Fibroblast of gingiva (primary cell): ENCODE measurements around the gene NBPF26.
"Not testable (repeated sequence)": the region's sequence is repeated elsewhere in the genome, so short reads cannot be mapped to it uniquely, and the experiment has no call there.

Experiments used
- DNase-seq: peaks from one replicate; pipeline ENCODE4 v3.0.0-alpha.2; 2011; ENCODE audit warnings: low read depth

Gene NBPF26

DNA sequence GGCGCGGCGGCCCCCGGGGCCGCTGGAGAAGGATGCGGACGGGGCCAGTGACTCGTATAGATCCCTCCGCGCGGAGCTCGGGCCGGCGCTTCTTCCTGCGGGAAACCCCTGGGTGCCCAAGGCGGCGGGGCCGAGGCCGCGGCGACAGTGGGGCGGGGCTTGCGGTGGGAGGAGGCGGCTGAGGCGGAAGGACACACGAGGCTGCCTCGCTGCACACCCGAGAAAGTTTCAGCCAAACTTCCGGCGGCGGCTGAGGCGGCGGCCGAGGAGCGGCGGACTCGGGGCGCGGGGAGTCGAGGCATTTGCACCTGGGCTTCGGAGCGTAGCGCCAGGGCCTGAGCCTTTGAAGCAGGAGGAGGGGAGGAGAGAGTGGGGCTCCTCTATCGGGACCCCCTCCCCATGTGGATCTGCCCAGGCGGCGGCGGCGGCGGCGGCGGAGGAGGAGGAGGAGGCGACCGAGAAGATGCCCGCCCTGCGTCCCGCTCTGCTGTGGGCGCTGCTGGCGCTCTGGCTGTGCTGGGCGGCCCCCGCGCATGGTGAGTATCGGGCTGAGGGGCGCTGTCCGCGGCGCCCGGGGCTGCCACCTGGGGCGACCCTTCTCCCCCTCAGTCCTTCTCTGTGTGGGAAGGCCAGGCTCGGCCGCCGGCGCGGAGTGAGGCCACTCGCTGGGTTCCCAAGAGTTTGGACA is at the start of gene NBPF26:
TSS of gene NBPF26 (plus strand) at position 231 of the 688 bp plus-strand sequence.
- DNase-seq, result peak; percentile 84

DNA sequence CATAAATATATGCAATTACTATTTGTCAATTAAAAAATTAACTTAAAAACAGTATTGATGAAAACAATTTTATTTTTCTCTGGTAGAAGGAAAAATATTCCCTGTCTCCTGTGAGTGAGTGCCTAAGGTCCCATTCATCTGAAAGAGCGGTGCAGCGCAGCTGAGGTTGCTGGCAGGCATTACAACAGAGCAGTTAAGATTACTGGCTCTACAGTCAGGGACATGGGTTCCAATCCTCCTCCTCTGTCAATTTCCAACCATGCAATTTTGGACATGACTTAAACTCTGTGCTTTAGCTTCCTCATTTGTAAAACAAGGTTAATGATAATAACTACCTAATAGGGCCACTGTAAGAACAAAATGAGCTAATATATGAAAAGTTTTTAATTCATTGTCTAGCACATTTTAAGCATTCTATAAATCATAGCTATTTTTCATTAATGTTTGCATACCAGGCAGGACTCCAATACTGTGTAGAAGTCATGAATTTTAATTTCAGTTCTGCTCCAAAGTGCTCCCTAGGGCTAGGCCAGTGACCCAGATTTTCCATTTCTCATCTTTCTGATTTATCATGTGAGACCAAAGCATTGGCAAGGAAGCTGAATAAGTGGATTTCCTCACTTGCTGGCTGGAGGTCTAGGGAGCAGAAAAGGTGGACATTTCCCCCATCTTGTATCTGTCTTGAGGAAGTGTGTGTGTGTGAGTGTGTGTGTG is 43.5 kb upstream of the NBPF26 start:
- not testable (repeated sequence) for DNase-seq

DNA sequence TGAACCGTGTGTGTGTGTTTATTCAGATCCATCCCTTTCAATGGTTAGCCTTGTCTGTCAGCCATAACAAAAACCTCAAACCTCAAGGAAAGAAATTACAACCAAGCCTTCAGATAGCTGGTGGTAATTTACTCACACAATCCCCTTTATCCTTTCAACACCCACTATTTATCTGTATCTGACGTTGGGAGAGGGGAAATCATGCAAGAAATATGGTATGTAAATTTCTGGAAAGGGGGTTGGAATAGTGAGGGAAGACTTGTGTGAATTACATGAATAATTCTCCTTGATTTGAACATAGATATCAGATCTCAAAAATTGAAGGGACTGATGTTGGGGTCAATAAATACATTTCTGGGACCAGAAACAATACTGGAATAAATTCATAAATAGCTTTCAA is 42.8 kb upstream of the NBPF26 start:
- not testable (repeated sequence) for DNase-seq

DNA sequence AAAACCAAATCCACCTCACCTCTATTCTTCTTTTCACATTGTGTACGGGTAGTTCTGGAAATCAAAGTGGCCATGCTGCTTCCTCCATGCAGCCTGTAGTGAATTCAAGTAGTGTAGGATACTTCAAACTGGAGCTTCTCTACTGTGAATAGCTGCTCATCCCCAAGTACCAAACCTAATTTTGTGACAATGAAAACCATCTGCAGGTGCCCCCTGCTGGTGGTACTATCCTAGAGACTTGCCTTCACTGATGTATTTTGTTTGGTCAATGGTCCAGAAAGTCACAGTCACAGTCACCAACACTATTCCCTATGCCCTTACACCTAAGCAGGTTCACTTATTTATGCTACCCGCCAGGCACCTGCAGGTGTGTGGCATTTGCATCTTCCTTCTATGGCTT is 39.3 kb upstream of the NBPF26 start:
- DNase-seq, result not testable (repeated sequence)

DNA sequence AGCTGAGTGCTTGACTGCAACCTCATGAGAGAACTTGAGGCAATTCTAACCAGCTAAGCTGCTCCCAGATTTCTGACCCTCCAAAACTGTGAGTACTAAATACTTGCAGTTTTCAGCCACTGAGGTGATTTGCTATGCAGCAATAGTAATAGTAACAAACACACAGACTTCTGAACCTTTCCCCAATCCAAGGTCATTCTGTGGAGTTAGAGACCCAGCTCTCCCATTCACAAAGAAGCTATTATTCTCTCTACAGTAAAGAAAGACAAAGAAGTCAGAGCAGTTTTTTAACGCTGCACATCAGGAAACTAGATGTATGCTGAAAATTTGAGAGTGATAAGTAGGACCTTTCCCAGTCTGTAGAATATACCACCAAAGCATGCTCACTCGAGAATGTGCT is 38.1 kb upstream of the NBPF26 start:
- not testable (repeated sequence) for DNase-seq

DNA sequence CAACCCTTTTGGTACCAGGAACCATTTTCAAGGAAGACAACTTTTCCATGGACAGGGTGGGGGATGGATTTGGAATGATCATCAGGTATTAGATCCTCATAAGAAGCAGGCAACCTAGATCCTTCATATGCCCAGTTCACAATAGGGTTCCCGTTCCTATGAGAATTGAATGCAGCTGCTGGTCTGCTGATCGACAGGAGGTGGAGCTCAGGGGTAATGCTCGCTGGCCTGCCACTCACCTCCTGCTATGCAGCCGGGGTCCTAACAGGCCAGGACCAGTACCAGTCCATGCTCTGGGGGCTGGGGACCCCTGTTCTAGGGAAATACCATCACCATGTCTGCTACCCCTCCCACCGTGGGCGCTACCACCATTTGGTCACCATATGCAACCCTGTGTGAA is 36.5 kb upstream of the NBPF26 start:
- not testable (repeated sequence) for DNase-seq

DNA sequence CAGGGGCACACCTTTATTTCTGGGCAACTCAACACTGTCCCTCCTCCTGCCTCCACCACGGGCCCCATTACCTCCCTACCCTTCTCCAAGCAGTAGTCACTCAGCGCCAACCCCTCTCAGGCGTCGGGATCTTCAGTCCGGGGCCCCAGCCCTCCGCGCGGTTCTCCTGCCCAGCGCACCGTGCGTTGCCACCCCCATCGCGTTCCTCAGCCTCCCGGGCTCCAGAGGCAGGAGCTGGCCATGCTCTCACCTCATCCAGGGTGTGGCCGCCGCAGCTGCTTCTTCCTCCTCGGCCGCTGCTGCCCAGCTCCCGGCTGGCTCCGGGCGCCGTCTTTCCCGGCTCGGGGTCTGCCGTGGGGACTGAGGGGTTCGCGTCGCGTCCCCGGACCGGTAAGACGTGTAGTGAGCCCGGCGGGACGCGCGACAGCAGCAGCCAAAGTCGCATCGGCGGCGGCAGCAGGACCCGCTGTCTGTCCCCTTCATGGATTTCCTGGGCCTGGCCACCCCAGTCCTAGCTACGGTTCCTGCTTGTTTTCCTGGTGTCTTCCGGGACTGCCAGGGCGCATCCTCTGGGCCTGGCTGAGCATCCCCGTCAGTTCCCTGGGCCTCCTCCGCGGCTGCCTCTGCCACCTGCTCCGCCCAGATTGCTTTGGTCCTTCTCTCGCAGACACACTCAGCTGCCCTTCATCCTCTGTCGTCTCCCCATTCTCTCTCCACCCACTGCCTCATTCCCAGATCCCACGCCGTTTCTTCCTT is 22.8 kb upstream of the NBPF26 start:
- not testable (repeated sequence) for DNase-seq

DNA sequence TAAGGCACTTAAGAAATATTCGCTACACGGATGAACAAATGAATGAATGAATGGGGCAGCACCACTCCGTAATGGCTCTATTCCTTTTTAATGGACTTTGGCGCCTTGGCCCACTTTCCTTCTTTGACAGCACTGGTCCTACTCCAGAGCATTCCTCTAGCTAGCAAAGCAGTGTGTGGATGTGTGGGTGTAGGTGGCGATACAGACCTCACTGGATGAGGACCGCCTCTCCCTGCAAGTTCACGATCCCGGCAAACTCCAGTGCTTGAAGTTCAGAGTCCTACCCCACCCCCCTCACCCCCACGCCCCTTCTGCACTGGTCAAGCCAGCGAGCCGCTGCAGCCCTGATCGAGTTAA is 409 bp upstream of the NBPF26 start:
- DNase-seq, result not testable (repeated sequence)

DNA sequence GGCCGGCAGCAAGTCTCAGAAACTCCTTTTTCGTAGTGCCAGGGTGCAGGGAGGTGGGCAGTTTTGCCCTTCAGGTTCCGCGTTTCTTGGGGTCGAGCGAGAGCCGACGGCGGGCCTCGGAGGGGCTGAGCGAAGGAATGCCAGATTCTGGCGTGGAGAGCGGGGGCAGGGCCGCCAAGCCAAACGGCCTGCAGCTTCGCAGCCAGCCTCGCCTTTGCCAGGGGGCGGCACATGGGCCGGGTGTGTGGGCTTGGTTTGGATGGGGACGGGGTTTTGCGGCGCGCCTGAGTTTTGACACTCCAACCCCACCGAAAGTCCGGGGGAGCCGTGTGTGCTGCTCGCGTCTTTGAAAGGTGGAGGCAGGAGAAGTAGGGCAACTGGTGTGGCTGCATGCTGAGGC is 762 bp downstream of the NBPF26 start:
- DNase-seq, result not testable (repeated sequence)

DNA sequence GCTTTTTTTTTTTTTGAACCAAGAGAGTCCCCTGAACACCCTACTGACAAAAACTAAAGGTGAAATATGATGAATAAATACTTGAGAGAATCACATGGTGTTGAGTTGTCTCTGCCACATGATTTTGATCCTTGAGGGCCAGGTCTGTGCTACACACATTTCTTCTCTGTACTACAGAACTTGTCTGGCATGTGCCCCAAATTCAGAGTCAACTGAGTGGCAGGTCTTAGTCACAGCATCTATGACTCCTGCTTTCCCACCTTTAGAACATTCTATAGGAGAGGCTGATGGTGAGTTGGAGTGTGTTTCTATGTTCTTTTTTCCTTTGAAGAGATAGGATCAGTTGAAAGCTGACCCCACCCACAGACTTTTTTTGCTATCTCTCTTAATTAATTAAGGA is 5.1 kb downstream of the NBPF26 start:
- not testable (repeated sequence) for DNase-seq

DNA sequence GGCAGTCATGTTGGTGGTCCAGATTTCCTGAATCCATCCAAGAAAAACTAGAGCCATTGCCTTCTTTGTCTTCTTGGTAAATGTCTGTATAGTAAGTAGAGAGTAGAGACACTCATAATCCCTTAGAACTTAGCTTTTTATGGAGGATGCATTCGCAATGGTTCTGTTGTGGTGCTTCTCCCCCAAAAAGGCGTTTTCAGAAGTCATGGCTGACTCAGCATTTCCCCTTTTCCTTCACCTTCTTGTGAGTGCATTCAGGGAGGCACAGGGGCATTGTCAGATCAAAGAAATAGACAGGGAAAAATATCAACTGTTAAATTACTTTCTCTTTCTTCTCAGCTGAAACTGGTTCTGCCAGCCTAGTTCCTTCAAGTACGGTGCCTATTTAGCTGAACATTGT is 45.3 kb downstream of the NBPF26 start:
- DNase-seq, result not testable (repeated sequence)

DNA sequence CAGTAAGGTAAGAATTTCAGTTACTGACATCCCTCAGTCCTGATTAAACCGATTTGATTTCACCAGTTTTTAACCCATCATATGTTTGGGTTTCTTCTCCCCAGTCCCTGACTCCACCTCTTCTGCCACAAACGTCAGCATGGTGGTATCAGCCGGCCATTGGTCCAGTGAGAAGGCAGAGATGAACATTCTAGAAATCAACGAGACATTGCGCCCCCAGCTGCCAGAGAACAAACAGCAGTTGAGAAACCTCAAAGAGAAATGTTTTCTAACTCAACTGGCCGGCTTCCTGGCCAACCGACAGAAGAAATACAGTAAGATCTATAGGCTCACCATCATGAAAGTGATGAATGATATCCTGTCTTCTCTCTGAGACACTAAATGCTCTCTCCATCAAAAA is 81.7 kb downstream of the NBPF26 start:
- not testable (repeated sequence) for DNase-seq

DNA sequence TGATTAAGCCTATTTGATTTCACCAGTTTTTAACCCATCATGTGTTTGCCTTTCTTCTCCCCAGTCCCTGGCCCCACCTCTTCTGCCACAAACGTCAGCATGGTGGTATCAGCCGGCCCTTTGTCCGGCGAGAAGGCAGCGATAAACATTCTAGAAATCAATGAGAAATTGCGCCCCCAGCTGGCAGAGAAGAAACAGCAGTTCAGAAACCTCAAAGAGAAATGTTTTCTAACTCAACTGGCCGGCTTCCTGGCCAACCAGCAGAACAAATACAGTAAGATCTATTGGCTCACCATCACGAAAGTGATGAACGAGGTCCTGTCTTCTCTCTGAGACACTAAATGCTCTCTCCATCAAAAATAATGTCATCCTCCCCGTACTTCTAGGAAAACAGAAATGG is 88.1 kb downstream of the NBPF26 start:
- DNase-seq, result peak; percentile 16

DNA sequence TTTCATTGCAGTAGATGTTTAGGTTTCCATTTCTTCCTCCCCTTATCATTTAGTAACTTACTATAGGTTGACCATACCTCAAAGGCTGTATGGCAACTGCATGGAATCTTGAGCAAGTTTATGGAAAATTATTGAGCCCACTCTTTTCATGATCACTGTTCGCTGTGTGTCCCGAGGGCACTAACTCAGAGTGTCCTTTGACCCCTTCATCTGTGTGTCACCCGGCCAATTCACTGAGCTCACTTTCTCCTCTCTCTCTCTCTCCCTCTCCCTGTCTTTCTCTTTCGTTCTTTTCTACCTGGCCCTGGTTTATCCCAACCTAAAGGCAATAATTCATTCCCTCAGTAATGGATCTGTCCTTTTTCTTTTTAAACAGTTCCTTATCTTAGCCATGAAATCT is 101.3 kb downstream of the NBPF26 start:
- DNase-seq, result not testable (repeated sequence)

DNA sequence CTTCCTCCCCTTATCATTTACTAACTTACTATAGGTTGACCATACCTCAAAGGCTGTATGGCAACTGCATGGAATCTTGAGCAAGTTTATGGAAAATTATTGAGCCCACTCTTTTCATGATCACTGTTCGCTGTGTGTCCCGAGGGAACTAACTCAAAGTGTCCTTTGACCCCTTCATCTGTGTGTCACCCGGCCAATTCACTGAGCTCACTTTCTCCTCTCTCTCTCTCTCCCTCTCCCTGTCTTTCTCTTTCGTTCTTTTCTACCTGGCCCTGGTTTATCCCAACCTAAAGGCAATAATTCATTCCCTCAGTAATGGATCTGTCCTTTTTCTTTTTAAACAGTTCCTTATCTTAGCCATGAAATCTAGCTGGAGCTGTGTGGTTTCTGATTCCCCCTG is 102.9 kb downstream of the NBPF26 start:
- not testable (repeated sequence) for DNase-seq

DNA sequence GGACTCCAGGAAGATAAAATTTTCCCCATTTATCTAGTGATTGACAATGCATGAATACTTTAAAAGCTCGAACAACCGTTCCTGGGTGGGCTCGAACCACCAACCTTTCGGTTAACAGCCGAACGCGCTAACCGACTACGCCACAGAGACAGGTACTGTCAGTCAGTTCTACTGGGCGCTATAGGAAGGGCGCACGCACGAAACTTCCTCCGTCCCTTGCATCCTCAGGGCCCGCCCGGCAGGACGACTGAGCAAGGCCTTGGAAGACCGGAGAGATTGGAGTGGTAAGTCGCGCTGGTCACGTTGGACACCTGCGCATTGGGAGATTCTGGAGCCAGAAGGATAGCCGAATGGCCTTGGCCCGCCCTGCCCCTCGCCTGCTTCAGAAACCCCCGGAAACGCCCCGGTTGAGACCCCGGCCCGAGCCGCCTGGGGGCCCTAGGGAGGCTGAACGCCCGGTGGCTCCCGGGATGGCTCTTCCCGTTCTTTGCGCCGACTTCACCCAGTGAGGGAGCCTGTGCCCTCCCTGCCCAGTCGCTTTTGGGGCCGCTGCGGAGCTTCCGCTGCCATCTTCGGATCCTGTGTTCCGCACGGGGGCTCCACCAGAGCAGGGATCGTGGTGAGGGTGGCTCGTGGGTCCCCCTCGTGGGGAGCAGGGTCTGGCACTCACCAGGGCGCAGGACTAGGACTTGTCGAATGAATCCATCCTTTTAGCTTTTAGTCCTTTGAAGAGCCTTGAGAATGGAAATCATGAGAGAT is 120.6 kb downstream of the NBPF26 start:
- peak; percentile 31 for DNase-seq

DNA sequence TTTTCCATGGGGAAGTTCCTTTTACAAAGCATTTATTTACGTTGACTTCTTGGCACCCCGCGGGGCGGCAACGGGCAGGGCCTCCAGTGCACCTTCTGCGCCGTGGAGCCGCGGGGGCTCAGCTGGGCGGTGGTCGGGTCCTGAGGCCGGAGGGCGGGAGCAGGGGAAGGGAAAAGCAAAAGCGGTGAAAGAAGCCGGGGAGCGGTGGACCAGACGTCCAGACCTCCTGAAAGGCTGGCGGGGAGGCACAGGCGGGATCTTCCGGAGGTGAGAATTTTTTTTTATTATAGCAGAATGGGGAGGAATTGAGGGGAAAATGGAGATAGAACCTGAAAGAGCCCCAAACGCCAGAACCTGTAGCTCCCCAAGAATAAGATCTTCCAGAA is 121.2 kb downstream of the NBPF26 start:
- DNase-seq, result not testable (repeated sequence)

DNA sequence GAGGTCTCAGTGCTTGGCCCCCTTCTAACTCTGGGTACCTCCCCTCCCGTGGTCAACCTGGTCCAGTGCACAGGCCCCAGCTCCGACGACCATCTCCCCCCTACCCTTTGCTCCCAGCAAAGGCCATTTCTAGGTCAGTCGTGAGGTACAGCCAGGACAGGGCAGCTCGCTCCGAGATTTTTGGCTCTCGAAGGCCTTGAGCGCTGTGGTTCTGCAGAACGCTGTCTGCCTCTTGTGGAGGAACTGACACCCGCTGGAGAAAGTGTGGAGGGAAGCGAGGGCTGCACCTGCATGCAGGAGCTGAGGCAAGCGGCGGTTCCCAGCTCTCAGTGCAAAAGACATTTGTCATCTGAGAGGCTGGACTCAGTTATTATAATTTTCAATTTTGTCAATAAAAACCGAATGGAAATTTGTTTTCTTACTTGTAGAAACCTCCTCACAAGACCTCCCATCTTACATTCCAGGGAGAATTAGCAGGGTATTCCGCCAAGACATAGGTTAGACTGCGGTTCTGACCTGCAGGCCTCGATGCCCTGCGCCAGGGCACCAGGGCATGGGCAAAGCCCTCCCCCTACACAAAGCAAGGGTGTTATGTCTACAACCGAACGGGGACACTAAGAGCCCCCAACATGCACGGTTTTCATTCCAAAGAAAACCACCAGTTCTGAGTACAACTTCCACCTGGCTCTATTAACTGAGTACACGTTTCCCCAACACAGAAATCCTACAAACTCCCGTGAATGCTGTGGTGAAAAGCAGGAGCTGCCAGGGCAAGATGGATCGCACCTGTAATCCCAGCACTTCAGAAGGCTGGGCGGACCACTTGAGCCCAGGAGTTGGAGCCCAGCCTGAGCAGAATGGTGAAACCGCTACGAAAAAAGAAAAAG is 125.9 kb downstream of the NBPF26 start:
- DNase-seq, result not testable (repeated sequence)

DNA sequence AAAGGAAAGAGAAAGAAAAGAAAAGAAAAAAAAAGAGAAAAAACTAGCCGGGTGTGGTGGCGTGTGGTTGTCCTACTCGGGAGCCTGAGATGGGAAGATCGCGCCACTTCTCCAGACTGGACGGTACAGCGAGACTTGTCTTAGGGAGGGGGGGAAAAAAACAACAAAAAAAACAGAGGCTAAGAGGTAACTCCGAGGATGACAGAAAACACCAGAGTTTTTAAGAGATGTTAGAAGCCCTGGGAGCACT is 126.5 kb downstream of the NBPF26 start:
- peak; percentile 62 for DNase-seq

DNA sequence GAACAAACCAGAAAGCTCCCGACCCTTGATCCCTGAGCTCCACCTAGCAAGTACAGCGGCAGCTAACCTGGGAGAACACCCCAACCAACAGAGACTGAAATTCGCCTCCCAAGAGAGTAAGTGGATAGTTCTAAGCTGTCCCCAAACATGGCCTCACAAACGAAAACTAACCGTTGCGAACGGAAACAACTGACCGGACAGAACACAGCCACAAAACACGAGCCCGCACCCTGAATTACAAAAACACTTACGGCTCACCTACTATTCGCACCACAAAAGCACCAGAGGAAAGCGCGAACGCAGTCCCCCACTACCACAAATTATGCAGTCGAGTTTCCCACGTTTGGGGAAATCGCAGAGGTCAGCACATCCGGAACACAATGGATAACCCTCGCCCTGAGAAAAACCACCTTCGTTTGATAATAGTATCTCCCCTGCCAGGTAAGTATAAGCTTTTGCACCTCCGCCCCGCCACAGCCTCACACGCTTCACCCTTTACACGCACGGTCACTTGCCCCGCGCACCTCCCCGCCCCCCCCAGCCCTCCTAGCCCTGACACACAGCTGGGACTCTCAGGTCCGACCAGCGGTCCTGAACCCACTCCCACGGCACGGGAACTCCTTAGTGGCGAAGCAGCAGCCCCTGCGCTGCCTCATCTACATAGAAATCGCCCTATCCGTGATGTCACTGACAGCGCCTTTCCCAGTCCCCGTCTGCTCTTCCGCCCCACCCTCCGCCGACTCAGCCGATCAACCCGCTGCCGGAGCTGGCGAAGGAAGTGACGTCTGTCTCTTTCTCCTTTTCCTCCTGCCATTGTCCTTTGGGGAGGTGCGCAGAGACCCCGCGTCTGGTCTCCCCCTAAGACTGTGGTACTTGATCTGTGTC is 127.0 kb downstream of the NBPF26 start:
- DNase-seq, result peak; percentile 94
